ENCODE data around the gene GLTP.

Gene GLTP

DNA sequence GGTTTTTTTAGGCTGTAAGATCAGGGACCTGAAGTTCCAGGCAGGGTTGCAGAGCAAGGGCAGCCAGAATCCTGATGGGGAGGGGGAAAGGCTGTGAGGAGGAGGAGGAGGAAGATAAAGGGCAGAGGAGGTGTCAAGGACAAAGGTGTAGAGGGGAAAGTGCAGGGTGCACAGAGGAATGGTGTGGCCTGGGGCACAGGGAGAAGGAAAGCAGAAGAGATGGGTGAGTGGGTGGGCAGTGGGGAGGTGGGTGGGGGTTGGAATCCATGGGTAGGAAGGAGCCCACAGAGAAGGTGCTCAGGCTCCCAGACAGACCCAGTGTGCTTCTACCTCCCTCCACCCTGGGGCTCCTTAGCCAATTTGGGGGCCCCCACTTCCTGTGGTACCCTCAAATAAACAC is 58.4 kb downstream of the GLTP start:
- no peak for DNase-seq (ENCODE audit: low read depth in 2 of 2)

DNA sequence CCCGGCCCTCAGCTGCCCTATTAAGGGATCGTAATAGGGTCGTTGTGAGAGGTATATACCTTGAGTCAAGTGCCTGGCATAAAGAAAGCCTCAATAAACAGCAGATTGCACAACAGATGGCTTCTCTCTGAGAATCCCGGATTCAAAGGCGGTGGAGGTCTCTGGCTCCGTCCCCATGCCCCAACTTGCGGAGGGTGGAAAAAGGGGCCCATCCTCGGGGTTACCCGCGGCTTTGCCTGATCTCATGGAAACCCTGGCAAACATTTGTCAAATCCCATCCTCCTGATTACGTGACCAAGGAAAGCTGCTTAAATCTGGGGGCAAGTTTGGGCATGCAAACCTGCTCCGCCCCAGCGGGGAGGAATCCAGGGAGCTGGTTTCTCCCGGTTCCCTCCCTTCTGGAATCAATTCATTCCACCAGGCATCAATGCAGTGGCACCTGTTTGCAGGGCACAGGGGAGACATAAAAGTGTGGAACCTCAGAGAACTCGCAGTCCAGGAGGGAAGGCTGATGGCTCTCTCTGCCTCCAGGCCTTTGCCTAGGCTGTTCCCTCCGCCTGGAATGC is 59.4 kb downstream of the GLTP start:
- DNase-seq (ENCODE audit: low read depth in 2 of 2): no peak

DNA sequence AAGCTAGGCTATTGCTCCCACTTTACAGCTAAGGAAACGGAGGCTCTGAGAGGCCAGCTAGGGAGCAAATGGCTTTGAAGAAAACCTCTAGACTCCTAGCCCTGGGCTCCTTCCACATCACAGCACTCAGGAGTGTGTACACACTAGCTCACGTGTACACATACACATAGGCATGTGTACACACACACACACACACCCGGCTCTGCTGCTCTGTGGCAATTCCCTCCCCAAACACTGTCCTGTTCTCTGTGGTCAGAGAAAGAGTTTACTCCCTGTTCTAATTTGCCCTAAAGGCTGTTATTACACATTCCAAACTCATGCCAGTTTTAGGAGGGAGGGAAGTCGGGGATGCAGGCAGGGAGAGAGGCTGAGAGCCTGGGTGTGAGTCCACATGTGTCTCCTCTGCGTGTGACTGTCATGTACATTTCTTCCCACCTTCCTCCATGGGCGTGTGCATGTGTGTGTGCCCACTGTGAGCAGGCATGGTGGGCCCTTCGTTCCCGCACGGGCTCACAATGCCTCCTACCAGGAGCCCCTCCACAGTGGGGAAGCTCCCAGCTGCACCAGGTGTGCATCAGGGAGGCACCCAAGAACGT is 61.3 kb downstream of the GLTP start:
- DNase-seq (ENCODE audit: low read depth in 2 of 2): no peak

DNA sequence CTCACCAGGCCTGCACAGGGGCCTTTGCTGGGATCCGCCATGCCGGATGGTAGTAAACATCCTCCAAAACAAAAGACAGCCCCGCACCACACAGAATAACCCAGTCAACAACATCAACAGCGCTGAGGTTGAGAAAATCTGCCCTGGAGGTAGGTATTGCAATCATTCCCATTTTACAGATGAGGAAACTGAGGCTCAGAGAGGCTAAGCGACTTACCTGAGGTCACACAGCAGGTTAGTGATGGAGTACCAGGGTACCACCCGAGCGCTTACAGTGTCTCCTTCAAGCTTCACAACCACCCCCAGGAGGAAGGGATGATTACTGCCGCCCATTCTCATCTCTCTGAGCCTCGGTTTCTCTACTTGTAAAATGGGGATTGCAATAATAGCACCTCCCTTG is 62.1 kb downstream of the GLTP start:
- DNase-seq (ENCODE audit: low read depth in 2 of 2): no peak

DNA sequence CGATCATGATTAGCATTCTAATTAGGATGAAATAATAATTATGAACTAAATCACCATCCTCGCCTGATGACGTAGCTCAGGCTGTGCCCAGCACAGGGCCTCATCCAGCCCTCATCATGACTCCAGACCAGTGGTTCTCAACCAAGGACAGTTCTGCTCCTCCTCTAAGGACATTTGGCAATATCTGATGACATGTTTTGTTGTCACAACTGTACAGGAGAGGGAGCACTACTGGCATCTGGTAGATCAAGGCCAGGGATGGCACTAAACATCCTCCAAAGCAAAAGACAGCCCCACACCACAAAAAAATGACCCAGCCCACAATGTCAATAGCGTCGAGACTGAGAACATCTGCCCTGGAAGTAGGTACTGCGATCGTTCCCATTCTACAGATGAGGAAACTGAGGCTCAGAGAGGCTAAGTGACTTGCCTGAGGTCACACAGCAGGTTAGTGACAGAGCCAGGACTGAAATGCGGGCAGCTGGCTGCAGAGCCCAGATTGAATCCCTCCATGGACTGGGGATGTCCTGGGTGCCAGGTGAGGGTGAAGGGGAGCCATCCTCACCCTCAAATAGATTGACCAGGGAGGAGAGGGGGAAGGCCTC is 62.6 kb downstream of the GLTP start:
- no peak for DNase-seq (ENCODE audit: low read depth in 2 of 2)

DNA sequence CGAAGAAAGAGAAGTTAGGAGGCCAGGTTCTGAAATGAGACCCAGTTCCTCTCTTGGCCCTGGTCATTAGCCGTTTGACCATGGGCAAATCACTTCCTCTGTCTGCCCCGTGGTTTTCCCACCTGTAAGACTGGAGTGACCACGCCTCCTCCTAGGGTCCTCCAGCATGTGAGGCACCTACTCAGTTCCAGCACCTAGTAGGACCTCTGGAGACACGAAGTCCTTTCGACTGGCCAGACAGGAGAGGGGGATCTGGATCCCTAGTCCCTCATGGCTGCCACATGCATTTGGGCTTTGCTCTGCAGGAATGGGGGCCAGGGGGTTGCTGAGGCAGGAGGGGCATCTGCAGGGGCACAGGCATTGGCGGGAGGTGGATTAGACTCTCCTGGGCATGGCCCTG is 63.5 kb downstream of the GLTP start:
- no peak for DNase-seq (ENCODE audit: low read depth in 2 of 2)

DNA sequence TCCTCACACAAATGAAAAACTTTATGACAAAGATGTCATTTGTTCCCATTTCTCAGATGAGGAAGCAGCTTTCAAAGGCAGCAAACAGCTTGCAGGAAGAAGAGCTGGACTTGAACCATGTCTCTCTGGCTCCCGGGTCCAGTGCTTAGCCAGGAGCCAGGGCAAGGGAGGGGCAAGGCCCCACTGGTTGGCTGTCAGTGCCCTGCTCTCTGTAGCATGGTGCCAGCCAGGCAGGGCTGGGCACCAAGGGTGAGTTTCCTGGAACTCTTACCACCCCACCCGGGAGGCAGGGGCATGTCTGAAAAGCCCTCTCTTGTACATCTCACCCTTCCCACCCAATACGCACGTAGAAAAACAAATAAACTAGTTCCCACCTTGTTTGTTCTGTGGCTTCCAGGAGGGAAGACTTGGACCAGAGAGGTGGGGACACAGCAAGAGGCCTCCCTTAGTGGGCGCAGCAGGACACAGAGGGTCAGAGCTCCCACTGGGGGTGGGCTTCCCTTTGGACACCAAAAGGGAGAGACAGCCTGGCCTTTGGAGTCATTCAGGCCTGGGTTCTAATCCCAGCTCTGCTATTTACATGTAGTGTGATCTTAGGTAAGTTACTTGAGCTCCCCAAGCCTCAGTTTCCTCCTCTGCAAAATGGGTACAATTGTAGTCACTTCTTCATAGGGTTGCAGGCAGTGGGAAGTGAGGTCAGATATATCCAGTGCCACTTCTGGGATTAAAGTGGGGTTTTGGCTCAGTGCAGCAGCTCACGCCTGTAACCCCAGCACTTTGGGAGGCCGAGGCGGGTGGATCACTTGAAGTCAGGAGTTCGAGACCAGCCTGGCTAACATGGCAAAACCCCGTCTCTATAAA is 64.4 kb downstream of the GLTP start:
- no peak for DNase-seq (ENCODE audit: low read depth in 2 of 2)

DNA sequence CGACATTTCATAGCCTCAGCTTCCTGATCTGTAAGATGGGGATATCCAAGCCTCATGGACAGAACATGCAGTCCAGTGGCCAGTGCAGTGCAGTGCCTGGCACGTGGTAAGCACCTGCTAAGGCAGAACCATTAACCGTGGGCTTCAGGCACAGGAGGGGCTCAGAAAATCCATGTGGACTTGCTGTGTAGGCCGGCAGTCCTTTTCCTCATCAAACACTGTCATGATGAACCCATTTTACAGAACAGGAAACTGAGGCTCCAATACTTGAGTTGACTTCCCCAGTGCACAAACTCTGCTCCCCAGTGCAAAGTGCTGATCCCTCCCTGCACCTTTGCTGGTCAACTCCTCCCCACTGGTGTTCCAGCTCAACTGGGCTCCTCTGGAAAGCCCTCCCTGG is 65.1 kb downstream of the GLTP start:
- DNase-seq (ENCODE audit: low read depth in 2 of 2): no peak

DNA sequence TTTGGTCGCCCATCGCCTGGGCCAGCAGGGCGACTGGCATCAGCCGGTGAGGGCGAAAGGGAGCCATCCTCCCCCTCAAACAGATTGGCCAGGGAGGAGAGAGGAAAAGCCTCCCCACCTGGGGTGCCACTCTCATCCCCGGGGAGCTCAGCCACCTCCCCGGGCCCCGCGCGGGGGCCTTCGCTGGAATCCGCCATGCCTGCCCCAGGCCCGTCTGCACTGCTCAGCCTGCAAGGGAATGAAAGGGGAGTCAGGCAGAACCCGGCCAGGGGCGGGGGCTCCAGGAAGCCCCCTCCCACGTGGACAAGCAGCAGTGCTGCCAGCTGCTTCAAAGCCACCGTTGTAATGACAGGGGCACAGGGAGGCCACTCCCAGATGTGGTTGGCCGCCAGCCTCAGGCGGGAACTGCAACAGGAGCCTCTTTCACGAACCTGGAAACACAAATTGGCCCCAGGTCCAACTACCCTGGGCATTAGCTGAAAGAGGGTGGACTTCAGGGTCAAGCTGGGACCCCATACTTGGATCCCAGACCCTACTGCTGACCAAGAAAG is 65.7 kb downstream of the GLTP start:
- no peak for DNase-seq (ENCODE audit: low read depth in 2 of 2)

DNA sequence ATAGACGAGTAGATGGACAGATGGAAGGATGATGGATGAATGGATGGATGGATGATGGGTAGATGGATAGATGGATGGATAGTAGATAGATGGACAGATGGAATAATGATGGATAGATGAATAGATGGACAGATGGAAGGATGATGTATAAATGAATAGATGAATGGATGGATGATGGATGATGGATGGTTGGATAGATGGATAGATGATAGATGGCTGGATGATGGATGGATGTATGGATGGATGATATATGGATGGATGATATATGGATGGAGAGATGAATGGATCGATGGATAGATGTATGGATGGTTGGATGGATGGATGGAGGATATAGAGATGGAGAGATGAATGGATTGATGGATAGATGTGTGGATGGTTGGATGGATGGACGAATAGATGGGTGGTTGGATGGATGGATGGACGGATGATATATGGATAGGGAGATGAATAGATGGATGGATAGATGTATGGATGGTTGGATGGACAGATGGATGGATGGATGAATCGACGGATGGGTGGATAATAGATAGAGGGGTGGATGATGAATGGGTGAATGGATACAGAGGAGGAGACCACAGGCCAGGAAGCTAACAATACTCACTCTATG is 66.4 kb downstream of the GLTP start:
- DNase-seq (ENCODE audit: low read depth in 2 of 2): no peak

DNA sequence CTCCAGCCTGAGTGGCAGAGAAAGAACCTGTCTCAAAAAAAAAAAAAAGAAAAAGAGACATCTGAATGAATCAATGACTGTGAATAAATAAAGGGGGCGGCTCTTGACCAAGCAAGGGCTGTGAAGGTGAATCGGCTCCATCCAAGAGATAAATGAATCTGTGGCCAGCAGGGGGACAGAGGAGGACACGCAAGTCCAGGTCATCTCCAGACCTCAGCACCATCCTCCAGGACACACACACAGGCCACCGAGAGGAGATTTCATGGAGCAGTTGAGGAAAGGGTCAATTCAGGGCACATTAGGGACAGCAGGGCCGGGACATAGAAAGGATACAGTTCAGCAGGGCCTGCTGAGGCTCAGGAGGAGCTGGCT is 68.7 kb downstream of the GLTP start:
- no peak for DNase-seq (ENCODE audit: low read depth in 2 of 2)

DNA sequence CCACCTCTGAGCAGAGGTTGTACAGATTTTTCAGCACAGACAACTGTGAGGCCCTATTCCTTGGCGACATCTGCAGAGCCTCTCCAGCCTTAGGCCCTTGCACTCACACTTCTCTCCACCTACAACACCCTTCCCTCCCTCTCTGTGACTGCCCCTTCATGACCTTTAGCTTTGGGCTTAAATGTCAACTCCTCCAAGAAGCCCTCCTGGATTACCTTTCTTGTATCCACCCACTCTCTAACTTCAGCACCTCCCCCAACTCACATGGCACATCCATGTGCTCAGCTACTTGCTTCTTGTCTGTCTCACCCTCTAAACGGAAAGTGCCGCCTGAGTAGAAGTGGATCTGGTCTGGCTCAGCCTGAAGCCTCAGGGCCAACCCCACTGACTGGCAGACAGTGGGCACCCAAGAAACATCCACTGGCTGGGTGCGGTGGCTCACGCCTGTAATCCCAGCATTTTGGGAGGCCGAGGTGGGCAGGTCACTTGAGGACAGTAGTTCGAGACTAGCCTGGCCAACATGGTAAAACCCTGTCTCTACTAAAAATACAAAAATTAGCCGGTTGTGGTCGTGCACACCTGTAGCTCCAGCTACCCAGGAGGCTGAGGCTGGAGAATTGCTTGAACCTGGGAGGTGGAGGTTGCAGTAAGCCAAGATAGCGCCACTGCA is 69.3 kb downstream of the GLTP start:
- DNase-seq (ENCODE audit: low read depth in 2 of 2): no peak

DNA sequence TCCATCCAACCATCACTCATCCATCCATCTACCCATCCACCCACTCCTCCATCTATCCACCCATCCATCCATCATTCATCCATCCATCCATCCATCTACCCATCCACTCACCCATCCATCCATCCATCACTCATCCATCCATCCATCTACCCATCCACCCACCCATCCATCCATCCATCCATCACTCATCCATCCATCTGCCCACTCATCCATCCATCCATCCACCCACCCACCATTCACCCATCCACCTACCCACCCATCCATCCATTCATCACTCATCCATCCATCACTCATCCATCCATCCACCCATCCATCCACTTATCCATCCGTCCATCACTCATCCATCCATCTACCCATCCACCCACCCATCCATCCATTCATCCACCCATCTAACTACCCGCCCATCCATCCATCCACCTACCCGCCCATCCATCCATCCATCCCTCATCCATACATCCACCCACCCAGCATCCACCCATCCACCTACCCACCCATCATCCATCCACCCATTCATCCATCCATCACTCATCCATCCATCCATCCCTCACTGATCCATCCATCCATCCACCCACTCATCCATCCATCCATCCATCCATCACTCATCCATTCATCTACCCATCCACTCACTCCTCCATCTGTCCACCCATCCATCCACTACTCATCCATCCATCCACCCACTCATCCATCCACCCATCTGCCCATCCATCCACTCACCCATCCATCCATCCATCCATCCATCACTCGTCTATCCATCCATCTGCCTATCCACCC is 71.3 kb downstream of the GLTP start:
- DNase-seq (ENCODE audit: low read depth in 2 of 2): no peak

DNA sequence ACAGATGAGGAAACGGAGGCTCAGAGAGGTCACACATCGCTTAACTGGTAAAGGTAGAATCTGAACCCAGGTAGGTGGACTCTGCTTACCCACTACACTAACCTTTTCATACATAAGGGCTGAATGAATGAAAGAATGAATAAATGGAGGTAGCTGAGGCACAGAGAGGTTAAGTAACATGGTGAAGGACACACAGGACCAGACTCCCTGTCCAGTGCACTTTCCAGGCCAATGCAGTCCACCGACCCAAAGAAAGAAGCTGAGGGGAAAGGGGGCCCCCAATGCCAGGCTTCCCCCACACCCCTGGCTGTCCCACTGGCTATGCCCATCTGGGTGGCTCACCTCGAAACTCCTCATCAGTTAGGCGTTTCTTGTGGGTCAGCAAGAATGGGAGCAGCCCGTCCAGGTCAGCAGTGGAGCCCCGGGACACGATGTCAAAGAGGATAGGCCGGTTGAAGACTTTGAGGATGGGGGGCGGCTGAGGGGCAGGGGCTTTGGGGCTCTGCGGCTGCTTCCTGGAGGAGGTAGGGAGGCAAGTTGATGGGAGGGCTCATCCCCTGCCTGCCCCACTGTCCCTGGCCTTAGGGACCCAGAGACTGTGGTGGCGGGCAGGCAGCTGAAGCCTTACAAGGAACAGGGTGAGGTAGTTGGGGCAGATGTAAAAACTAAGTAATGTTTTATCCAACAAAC is 72.2 kb downstream of the GLTP start:
- no peak for DNase-seq (ENCODE audit: low read depth in 2 of 2)

DNA sequence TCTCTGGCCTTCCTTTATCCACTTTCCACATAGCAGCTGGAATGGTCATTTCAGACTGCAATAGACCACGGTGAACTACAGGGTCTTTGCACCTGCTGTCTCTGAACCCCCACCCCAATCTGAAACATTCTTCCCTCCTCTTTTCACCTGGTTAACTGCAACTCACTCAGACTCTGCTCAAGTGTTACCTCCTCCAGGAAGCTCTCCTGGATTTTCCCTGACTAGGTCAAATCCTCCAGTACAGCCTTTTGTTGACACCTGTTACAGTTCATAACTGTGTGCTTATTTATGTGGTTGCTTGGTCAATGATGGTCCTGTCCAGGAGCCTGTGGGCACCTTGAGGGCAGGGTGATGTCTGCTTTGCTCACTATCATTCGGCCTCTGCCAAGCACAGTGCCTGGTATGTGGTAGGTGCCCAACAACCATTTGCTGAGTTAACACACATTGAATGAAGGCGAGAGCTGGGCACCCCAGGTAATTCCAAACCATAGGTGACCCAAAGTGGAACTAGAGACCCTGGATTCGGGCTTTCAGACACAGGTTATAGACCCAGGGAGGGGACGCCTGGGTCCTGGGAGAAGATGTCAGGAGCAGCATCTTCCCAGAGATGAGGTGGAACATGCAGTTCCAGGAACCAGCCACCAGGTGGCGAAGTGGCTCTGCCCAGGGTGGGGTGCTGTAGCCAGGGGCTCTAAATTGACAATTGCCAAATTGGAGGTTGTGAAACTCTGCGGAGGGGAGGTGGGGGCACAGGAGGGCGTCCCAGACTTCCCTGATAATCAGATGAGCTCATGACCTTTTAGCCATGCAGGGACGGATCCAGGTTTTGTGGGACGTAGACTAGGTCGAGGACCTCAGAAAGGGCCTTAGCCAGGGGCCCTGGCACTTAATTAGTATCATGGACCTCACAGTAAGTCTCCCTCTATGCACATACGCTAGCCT is 75.2 kb downstream of the GLTP start:
- DNase-seq (ENCODE audit: low read depth in 2 of 2): no peak

DNA sequence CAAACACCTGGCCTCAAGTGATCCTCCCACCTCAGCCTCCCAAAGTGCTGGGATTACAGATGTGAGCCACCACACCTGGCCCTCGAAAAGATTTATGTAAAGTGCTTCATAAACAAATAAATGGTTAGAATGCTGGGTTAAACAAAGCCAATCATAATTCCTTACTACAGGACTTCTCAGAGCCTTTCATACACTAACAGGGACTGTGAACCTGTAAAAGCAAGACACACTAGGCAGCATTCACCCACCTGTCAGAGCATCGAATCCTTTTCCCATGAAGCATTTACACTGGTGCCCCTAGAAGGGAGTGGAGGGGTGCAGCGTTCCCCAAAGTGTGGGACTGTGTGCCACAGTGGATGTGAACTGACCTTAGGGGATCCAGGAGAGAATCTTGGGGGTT is 76.7 kb downstream of the GLTP start:
- DNase-seq (ENCODE audit: low read depth in 2 of 2): no peak

DNA sequence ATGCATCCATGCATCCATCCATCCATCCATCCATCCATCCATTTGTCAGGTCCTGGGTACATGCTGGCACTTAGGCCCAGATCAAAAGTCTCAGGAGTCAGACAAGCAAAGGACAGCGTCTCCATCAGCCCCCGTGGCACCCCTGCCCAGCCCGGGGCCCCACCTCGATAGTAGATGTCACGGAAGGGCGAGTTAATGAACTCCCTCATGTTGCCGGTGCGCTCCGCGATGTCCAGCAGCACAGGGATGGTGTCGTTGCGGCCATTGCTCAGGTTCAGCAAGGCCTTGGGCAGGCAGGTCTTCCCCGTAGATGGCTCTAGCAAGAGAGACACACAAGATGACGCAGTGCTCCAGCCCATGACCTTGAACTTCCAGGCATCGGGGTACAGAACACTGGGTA is 77.5 kb downstream of the GLTP start:
- DNase-seq (ENCODE audit: low read depth in 2 of 2): no peak

Measured in fibroblast of skin of left biceps (primary cell).